WTC11 (cell line): ENCODE data around the gene FNIP1. TPM values are rescaled to one million over a fixed set of nuclear protein-coding genes. Genes with fewer than 3 reads are reported as not detected.

ENCODE experiments used
- ATAC-seq: fragments of 200-7000 bp; cut with Tn5 transposase; 2 replicates; pipeline ENCODE4 v1.10.0; 2021; ENCODE audit warnings: mild to moderate bottlenecking, moderate library complexity
- Bru-seq: library from RNA; stranded (reverse); fragments of 400-500 nt; gene quantifications from one replicate; lab custom pipeline; 2021; lab: Mats Ljungman, UMichigan
- CTCF ChIA-PET: fragments of 300-600 bp; sonication (Branson Sonifier 250); formaldehyde crosslinking; loops from one replicate; lab custom pipeline; 2021; ENCODE audit warnings: antibody characterized with exemption; lab: Charles Lee
- POLR2A ChIA-PET: fragments of 350-600 bp; sonication (Branson Sonifier 250); formaldehyde crosslinking; loops from one replicate; lab custom pipeline; 2021; ENCODE audit warnings: antibody characterized with exemption; lab: Charles Lee
- DNase-seq: peaks from one replicate; pipeline ENCODE4 v3.0.0; 2021; ENCODE audit warnings: low spot score
- H3K27ac Mint-ChIP-seq: 2 replicates; pipeline ENCODE4 v1.8.0; 2021; ENCODE audit warnings: mixed read lengths
- H3K27me3 Mint-ChIP-seq: 2 replicates; pipeline ENCODE4 v1.8.0; 2021; ENCODE audit warnings: low read depth, mild to moderate bottlenecking, moderate library complexity, mixed read lengths
- H3K36me3 Mint-ChIP-seq: 2 replicates; pipeline ENCODE4 v1.8.0; 2021; ENCODE audit warnings: mixed read lengths
- H3K4me1 Mint-ChIP-seq: 2 replicates; pipeline ENCODE4 v1.8.0; 2022; ENCODE audit warnings: mixed read lengths
- H3K4me3 Mint-ChIP-seq: 2 replicates; pipeline ENCODE4 v1.8.0; 2021; ENCODE audit warnings: mild to moderate bottlenecking, moderate library complexity, mixed read lengths
- H3K9me3 Mint-ChIP-seq: 2 replicates; pipeline ENCODE4 v1.8.0; 2021; ENCODE audit warnings: mixed read lengths
- ATF3 ChIP-seq: sonication (generic); formaldehyde crosslinking; conservative IDR thresholded peaks from 2 replicates; pipeline ENCODE4 v1.8.1; 2022; ENCODE audit warnings: mild to moderate bottlenecking, missing genetic modification reagents
- ATF6 ChIP-seq: sonication (generic); formaldehyde crosslinking; IDR thresholded peaks from 2 replicates; pipeline ENCODE4 v1.8.1; 2023; ENCODE audit warnings: mild to moderate bottlenecking, missing genetic modification reagents
- CBFB ChIP-seq: sonication (generic); formaldehyde crosslinking; IDR thresholded peaks from 2 replicates; pipeline ENCODE4 v1.8.1; 2022; ENCODE audit warnings: mild to moderate bottlenecking, low read depth, missing genetic modification reagents
- E2F4 ChIP-seq: sonication (generic); formaldehyde crosslinking; IDR thresholded peaks from 2 replicates; pipeline ENCODE4 v1.8.1; 2022; ENCODE audit warnings: low read depth, mild to moderate bottlenecking, moderate library complexity, missing genetic modification reagents, borderline replicate concordance
- E2F5 ChIP-seq: sonication (generic); formaldehyde crosslinking; IDR thresholded peaks from 2 replicates; pipeline ENCODE4 v1.8.1; 2022; ENCODE audit warnings: mild to moderate bottlenecking, moderate library complexity, missing genetic modification reagents
- EMX1 ChIP-seq: fragments of 250-450 bp; sonication (Bioruptor Pico); IDR thresholded peaks from 2 replicates; pipeline ENCODE4 v1.8.0; 2021; ENCODE audit warnings: mild to moderate bottlenecking
- FOXJ3 ChIP-seq: sonication (generic); formaldehyde crosslinking; IDR thresholded peaks from 2 replicates; pipeline ENCODE4 v1.9.0; 2021; ENCODE audit warnings: missing genetic modification reagents, mild to moderate bottlenecking, borderline replicate concordance
- GABPB1 ChIP-seq: sonication (generic); formaldehyde crosslinking; IDR thresholded peaks from 2 replicates; pipeline ENCODE4 v1.8.1; 2023; ENCODE audit warnings: mild to moderate bottlenecking, missing genetic modification reagents
- HMGA2 ChIP-seq: fragments of 250-450 bp; sonication (Bioruptor Pico); IDR thresholded peaks from 2 replicates; pipeline ENCODE4 v1.4.0; 2021; ENCODE audit warnings: mild to moderate bottlenecking, moderate library complexity
- JAZF1 ChIP-seq: fragments of 250-450 bp; sonication (Bioruptor Pico); IDR thresholded peaks from 2 replicates; pipeline ENCODE4 v1.9.0; 2021; ENCODE audit warnings: moderate library complexity, mild to moderate bottlenecking, inconsistent platforms
- KAT7 ChIP-seq: sonication (generic); formaldehyde crosslinking; IDR thresholded peaks from 2 replicates; pipeline ENCODE4 v1.8.1; 2023; ENCODE audit warnings: missing genetic modification reagents, mild to moderate bottlenecking, borderline replicate concordance
- MXD4 ChIP-seq: fragments of 250-450 bp; sonication (Bioruptor Pico); IDR thresholded peaks from 2 replicates; pipeline ENCODE4 v1.8.0; 2021; ENCODE audit warnings: mild to moderate bottlenecking, moderate library complexity, borderline replicate concordance
- NR1H2 ChIP-seq: sonication (generic); formaldehyde crosslinking; IDR thresholded peaks from 2 replicates; pipeline ENCODE4 v1.9.0; 2021; ENCODE audit warnings: mild to moderate bottlenecking, moderate library complexity, missing genetic modification reagents
- OVOL2 ChIP-seq: fragments of 250-450 bp; sonication (Bioruptor Pico); IDR thresholded peaks from 2 replicates; pipeline ENCODE4 v1.9.0; 2021; ENCODE audit warnings: mild to moderate bottlenecking, borderline replicate concordance
- PRRX2 ChIP-seq: fragments of 250-450 bp; sonication (Bioruptor Pico); IDR thresholded peaks from 2 replicates; pipeline ENCODE4 v1.8.0; 2021; ENCODE audit warnings: mild to moderate bottlenecking
- SP1 ChIP-seq: sonication (generic); formaldehyde crosslinking; conservative IDR thresholded peaks from 2 replicates; pipeline ENCODE4 v1.8.1; 2022; ENCODE audit warnings: missing genetic modification reagents
- ZNF121 ChIP-seq: sonication (generic); formaldehyde crosslinking; IDR thresholded peaks from 2 replicates; pipeline ENCODE4 v1.8.0; 2023; ENCODE audit warnings: missing genetic modification reagents
- ZNF219 ChIP-seq: sonication (generic); formaldehyde crosslinking; IDR thresholded peaks from 2 replicates; pipeline ENCODE4 v1.8.0; 2023; ENCODE audit warnings: missing genetic modification reagents, mild to moderate bottlenecking, borderline replicate concordance
- ZNF281 ChIP-seq: sonication (generic); formaldehyde crosslinking; IDR thresholded peaks from 2 replicates; pipeline ENCODE4 v1.8.0; 2023; ENCODE audit warnings: mild to moderate bottlenecking, missing genetic modification reagents
- ZNF317 ChIP-seq: sonication (generic); formaldehyde crosslinking; IDR thresholded peaks from 2 replicates; pipeline ENCODE4 v1.8.1; 2023; ENCODE audit warnings: low read depth, mild to moderate bottlenecking, moderate library complexity, missing genetic modification reagents, borderline replicate concordance
- ZNF532 ChIP-seq: fragments of 250-450 bp; sonication (Bioruptor Pico); IDR thresholded peaks from 2 replicates; pipeline ENCODE4 v1.9.0; 2021; ENCODE audit warnings: mild to moderate bottlenecking, borderline replicate concordance
- ZSCAN18 ChIP-seq: fragments of 250-450 bp; sonication (Bioruptor Pico); IDR thresholded peaks from 2 replicates; pipeline ENCODE4 v2.1.2; 2022; ENCODE audit warnings: mild to moderate bottlenecking, moderate library complexity
- long read RNA-seq, 3 experiments: library from RNA in 1 of 3; library from capped mRNA in 1 of 3; library from polyadenylated mRNA in 1 of 3; unstranded in 2 of 3; stranded (forward) in 1 of 3; transcript quantifications; one replicate each; pipeline ENCODE4 v2.0.0, GENCODE V29; 2021
- total RNA-seq: library from RNA; stranded (reverse); gene quantifications from 3 replicates; pipeline ENCODE4 v1.2.3, GENCODE V29; 2021

The FNIP1 gene
- total RNA-seq, result 17.2 to 20.0 TPM (median 19.0 TPM) in 3 replicates
- Bru-seq, nascent RNA, result percentile 92 among the genes with signal in this experiment
- long read RNA-seq, experiment 1, full-length matches to known transcripts, result 10 of 34 reads
- long read RNA-seq, experiment 1, partial matches to known transcripts, result 11 of 34 reads
- long read RNA-seq, experiment 1, other reads (novel, unspliced or antisense), result 13 of 34 reads
- long read RNA-seq, experiment 2, partial matches to known transcripts, result 4 of 17 reads
- long read RNA-seq, experiment 2, other reads (novel, unspliced or antisense), result 11 of 17 reads
- long read RNA-seq, experiment 3, partial matches to known transcripts, result 1 of 2 reads
- long read RNA-seq, experiment 3, other reads (novel, unspliced or antisense), result 0 of 2 reads

GRCh38 chr5:131796793-131797693, at the start of gene FNIP1:
Gene FNIP1 (minus strand): TSS chr5:131797017. CDS start chr5:131796921, 96 bp downstream.
- H3K4me3 Mint-ChIP-seq, result peak within 1 kb of the TSS; percentile 97
- peak within 1 kb of the TSS; percentile 92 for H3K27ac Mint-ChIP-seq
- H3K27me3 Mint-ChIP-seq, result peaks cover 25% of the 10 kb centered on the region
- ChIA-PET POLR2A (interaction anchor here (0.6 to 1.5 kb wide), 5 partner anchors 13 to 195 kb away, joined by 3 to 4 read pairs (median 4); no protein-coding TSS in a partner anchor), CTCF (interaction anchor here (0.7 to 2.4 kb wide), 9 partner anchors 16 to 431 kb away, joined by 3 to 15 read pairs (median 4); partner anchors contain the start of genes ACSL6 and P4HA2)
- ATAC-seq, result peak; percentile 94
- no peaks in the 10 kb centered on the region for H3K36me3 Mint-ChIP-seq
- H3K4me1 Mint-ChIP-seq, result peaks cover 18% of the 10 kb centered on the region
- H3K9me3 Mint-ChIP-seq, result no peaks in the 10 kb centered on the region
- peak; percentile 99 for DNase-seq
- TF ChIP-seq JAZF1 (CRISPR knock-in tag) (no peak), ZNF121 (no peak), E2F4 (CRISPR knock-in tag) (no peak), ATF3 (CRISPR knock-in tag) (no peak), E2F5 (CRISPR knock-in tag) (peak; percentile 72; the same call in 1 of the 2 replicates), ZNF532 (CRISPR knock-in tag) (no peak), SP1 (CRISPR knock-in tag) (peak; percentile 89), MXD4 (no peak), PRRX2 (CRISPR knock-in tag) (no peak), GABPB1 (CRISPR knock-in tag) (0 out of 2 replicates have a peak, but pooled peaks have one; percentile 30), OVOL2 (CRISPR knock-in tag) (no peak), NR1H2 (CRISPR knock-in tag) (no peak), ZNF317 (CRISPR knock-in tag) (no peak), ATF6 (CRISPR knock-in tag) (no peak), ZNF219 (no peak), ZSCAN18 (CRISPR knock-in tag) (no peak), CBFB (CRISPR knock-in tag) (no peak; the same call in 1 of the 2 replicates), ZNF281 (CRISPR knock-in tag) (peak; percentile 27; the same call in 1 of the 2 replicates), HMGA2 (CRISPR knock-in tag) (no peak), EMX1 (CRISPR knock-in tag) (no peak), KAT7 (CRISPR knock-in tag) (0 out of 2 replicates have a peak, but pooled peaks have one; percentile 50), FOXJ3 (CRISPR knock-in tag) (no peak)
